Upper lobe of left lung (tissue), 6 donors: ENCODE measurements around the gene NFAT5. TPM values are rescaled to one million over a fixed set of nuclear protein-coding genes. Genes with fewer than 3 reads are reported as not detected.
"Not testable (repeated sequence)": the region's sequence is repeated elsewhere in the genome, so short reads cannot be mapped to it uniquely, and the experiment has no call there.

Source experiments
- ATAC-seq, 2 donors: fragments of 200-7000 bp; cut with Tn5 transposase; one replicate each; pipeline ENCODE4 v1.9.1; 2022; ENCODE audit warnings: mild to moderate bottlenecking in 2 of 2, moderate library complexity in 2 of 2; ENCODE audit not compliant: low FRiP score in 2 of 2
- DNase-seq, 2 donors: peaks; one replicate each; pipeline ENCODE4 v3.0.0-alpha.2; 2019 to 2020
- H3K27ac ChIP-seq, 4 donors: fragments of 200-600 bp; sonication (generic); one replicate each; pipeline ENCODE4 v1.5.1; 2016 to 2019
- H3K27me3 ChIP-seq, 4 donors: fragments of 200-600 bp; sonication (generic); one replicate each; pipeline ENCODE4 v1.5.1; 2017 to 2019
- H3K36me3 ChIP-seq, 4 donors: fragments of 200-600 bp; sonication (generic); one replicate each; pipeline ENCODE4 v1.5.1; 2016 to 2019
- H3K4me1 ChIP-seq, 4 donors: fragments of 200-600 bp; sonication (generic); one replicate each; pipeline ENCODE4 v1.5.1; 2018 to 2019
- H3K4me3 ChIP-seq, 4 donors: fragments of 200-600 bp; sonication (generic); one replicate each; pipeline ENCODE4 v1.5.1; 2017 to 2019; ENCODE audit warnings: mild to moderate bottlenecking in 2 of 4, moderate library complexity in 1 of 4
- H3K9me3 ChIP-seq, 4 donors: fragments of 200-600 bp; sonication (generic); one replicate each; pipeline ENCODE4 v1.5.1; 2018 to 2019
- EP300 ChIP-seq, 4 donors: sonication (generic); formaldehyde crosslinking; IDR thresholded peaks; one replicate each; pipeline ENCODE4 v1.5.1; 2017; ENCODE audit warnings: antibody characterized with exemption in 4 of 4, control low read depth in 2 of 4
- POLR2A ChIP-seq, 4 donors: fragments of 450-650 bp; IDR thresholded peaks; one replicate each; pipeline ENCODE4 v1.5.1; 2016 to 2017; ENCODE audit warnings: antibody characterized with exemption in 4 of 4, mild to moderate bottlenecking in 2 of 4
- POLR2AphosphoS5 ChIP-seq, 2 donors: sonication (generic); formaldehyde crosslinking; IDR thresholded peaks; one replicate each; pipeline ENCODE4 v1.5.1; 2017; ENCODE audit warnings: antibody characterized with exemption in 2 of 2
- WGBS, 2 donors: methylation state at CpG; one replicate each; pipeline ENCODE4 v1.1.5; 2017 to 2018; 5-methylcytosine and 5-hydroxymethylcytosine counted together
- total RNA-seq, 6 donors: library from RNA; depleted of rRNA in 4 of 6; stranded (reverse); fragments of >200 nt in 4 of 6; gene quantifications; one replicate each; pipeline versions ENCODE4 v1.1.0 to v1.2.1, GENCODE V29; 2016 to 2021
- TF ChIP-seq, protein P1 (sequence below), 6 experiments: fragments of 450-650 bp in 4 of 6; fragments of 200-600 bp in 2 of 6; sonication (generic) in 2 of 6; IDR thresholded peaks; one replicate each; pipeline ENCODE4 v1.5.1; 2016 to 2019; ENCODE audit warnings: antibody characterized with exemption in 6 of 6
- donor health status: DM: no; HTN: no; CAD: no; lungs with moderate emphysema.
- donor health status: DM: no; HTN: yes; CAD: no; lungs with severe emphysema.

Gene NFAT5
- total RNA-seq, 6 donors from 2014 or later, result 36.0 to 80.7 (median 50.4) TPM

DNA sequence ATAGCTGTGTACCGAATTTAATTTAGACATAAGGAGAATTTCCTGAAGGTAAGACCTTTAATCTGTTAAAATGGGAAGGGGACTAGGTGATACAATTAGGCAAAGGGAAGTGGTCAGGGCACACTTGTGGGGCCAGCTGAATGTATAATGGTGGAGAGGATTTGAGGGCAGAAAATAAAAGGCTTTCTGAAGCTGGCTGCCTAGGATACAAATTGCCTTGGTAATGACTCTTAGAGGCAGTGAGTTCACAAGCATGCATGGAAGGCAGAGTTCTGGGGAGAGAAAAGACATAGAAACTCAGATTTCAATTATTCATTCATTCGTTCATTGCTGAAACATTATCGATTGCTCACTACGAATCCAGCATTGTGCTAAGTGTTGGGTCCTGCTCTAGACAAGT lies 12.4 kb upstream of the NFAT5 start:
- 77 to 80% methylated on average over 4 of the region's 4 CpGs for WGBS, 2 donors

DNA sequence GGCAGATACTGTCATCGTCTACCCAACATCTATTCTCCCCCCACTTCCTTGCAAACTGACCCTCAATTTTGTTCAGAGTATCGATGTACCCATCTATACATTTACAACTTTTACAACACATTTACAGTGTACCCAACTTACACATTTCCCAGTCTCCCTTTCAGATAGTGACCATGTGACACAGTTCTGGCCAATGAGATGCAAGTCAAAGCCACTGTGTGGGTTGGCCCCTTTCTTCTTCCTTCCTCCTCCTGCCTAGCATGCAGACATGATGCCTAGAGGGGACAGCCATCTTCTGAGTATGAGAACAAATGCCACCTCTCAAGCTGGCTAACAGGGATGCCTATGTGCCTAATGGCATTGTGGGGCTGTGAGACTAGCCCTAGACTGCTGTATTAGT lies 11.3 kb upstream of the NFAT5 start:
- Histone ChIP-seq H3K9me3 (no peaks in the 10 kb centered on the region), H3K4me3 (no peak overlapping the region), H3K27ac (no peak overlapping the region), H3K4me1 (no peaks in the 10 kb centered on the region), H3K36me3 (no peaks in the 10 kb centered on the region), H3K27me3 (no peaks in the 10 kb centered on the region)
- WGBS, 2 donors, result 96% methylated on average over 2 of the region's 2 CpGs
- ATAC-seq (no peak), DNase-seq (no peak)
- no peak for TF ChIP-seq POLR2AphosphoS5 (IDR thresholded peaks at IDR 0.05)
- TF ChIP-seq POLR2A (IDR thresholded peaks at IDR 0.05), result no peak
- TF ChIP-seq EP300 (IDR thresholded peaks at IDR 0.05), result no peak
- TF ChIP-seq, protein P1, sequence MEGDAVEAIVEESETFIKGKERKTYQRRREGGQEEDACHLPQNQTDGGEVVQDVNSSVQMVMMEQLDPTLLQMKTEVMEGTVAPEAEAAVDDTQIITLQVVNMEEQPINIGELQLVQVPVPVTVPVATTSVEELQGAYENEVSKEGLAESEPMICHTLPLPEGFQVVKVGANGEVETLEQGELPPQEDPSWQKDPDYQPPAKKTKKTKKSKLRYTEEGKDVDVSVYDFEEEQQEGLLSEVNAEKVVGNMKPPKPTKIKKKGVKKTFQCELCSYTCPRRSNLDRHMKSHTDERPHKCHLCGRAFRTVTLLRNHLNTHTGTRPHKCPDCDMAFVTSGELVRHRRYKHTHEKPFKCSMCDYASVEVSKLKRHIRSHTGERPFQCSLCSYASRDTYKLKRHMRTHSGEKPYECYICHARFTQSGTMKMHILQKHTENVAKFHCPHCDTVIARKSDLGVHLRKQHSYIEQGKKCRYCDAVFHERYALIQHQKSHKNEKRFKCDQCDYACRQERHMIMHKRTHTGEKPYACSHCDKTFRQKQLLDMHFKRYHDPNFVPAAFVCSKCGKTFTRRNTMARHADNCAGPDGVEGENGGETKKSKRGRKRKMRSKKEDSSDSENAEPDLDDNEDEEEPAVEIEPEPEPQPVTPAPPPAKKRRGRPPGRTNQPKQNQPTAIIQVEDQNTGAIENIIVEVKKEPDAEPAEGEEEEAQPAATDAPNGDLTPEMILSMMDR (IDR thresholded peaks at IDR 0.05), result no peak

More for the DNA sequence above, 12.4 kb upstream of the NFAT5 start:
- no peak for DNase-seq
- no peak for TF ChIP-seq POLR2A (IDR thresholded peaks at IDR 0.05)
- no peak for TF ChIP-seq EP300 (IDR thresholded peaks at IDR 0.05)
- no peak for TF ChIP-seq POLR2AphosphoS5 (IDR thresholded peaks at IDR 0.05)
- TF ChIP-seq, protein P1 (IDR thresholded peaks at IDR 0.05), result no peak
- no peaks in the 10 kb centered on the region for H3K27me3 ChIP-seq
- H3K4me3 ChIP-seq, result no peak overlapping the region
- H3K9me3 ChIP-seq, result no peaks in the 10 kb centered on the region
- no peaks in the 10 kb centered on the region for H3K4me1 ChIP-seq
- H3K27ac ChIP-seq, result no peak overlapping the region
- no peaks in the 10 kb centered on the region for H3K36me3 ChIP-seq
- ATAC-seq, result no peak

DNA sequence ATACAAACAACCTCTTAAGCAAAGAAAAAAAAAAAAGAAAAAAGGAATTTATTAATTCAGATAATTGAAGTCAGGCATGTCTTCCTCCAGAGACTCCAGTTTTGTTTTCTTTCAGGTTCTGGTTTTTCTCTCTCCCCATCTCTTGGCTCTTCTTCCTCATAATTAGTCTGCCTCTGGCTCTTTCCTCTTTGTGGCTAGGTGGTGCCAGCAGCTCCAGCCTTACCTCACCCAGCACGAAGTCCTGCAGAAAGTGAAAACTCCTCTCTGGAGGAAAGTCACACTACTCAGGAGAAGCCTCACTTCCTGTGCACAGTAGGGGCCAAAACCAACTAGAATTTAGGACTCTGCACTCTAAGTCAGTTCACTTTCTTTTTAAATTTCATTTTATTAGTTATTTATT lies 10.3 kb upstream of the NFAT5 start:
- H3K36me3 ChIP-seq, result no peaks in the 10 kb centered on the region
- no peaks in the 10 kb centered on the region for H3K9me3 ChIP-seq
- TF ChIP-seq, protein P1 (IDR thresholded peaks at IDR 0.05), result no peak
- TF ChIP-seq POLR2A (IDR thresholded peaks at IDR 0.05), result no peak
- TF ChIP-seq POLR2AphosphoS5 (IDR thresholded peaks at IDR 0.05), result no peak
- TF ChIP-seq EP300 (IDR thresholded peaks at IDR 0.05), result no peak
- no peak overlapping the region for H3K4me3 ChIP-seq
- ATAC-seq, result peak in 1 of 2 donors; percentile 17
- WGBS, 2 donors, result 53 to 59% methylated on average over 1 of the region's 1 CpG
- no peak overlapping the region for H3K27ac ChIP-seq
- DNase-seq, result no peak
- H3K4me1 ChIP-seq, result no peaks in the 10 kb centered on the region
- H3K27me3 ChIP-seq, result no peaks in the 10 kb centered on the region

DNA sequence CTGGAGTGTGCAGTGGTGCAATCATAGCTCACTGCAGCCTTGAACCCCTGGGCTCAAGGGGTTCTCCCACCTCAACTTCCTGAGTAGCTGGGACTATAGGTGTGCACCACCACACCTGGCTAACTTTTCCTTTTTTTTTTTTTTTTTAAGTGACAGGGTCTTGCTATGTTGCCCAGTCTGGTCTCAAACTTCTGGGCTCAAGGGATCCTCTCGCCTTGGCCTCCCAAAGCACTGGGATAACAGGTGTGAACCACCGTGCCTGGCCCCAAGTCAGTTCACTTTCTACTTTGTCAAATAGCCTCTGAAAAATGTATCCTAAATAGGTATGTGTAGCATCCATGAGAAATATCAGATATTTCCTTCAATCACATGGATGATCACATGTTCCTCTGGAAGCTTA lies 9.9 kb upstream of the NFAT5 start:
- H3K27ac ChIP-seq, result no peak overlapping the region
- H3K27me3 ChIP-seq, result no peaks in the 10 kb centered on the region
- 97 to 100% methylated on average over 2 of the region's 2 CpGs for WGBS, 2 donors
- DNase-seq (no peak), ATAC-seq (no peak)
- H3K4me3 ChIP-seq, result no peak overlapping the region
- H3K9me3 ChIP-seq, result no peaks in the 10 kb centered on the region
- TF ChIP-seq POLR2A (IDR thresholded peaks at IDR 0.05) (no peak), EP300 (IDR thresholded peaks at IDR 0.05) (no peak), POLR2AphosphoS5 (IDR thresholded peaks at IDR 0.05) (no peak)
- TF ChIP-seq, protein P1 (IDR thresholded peaks at IDR 0.05), result no peak
- no peaks in the 10 kb centered on the region for H3K36me3 ChIP-seq
- no peaks in the 10 kb centered on the region for H3K4me1 ChIP-seq

DNA sequence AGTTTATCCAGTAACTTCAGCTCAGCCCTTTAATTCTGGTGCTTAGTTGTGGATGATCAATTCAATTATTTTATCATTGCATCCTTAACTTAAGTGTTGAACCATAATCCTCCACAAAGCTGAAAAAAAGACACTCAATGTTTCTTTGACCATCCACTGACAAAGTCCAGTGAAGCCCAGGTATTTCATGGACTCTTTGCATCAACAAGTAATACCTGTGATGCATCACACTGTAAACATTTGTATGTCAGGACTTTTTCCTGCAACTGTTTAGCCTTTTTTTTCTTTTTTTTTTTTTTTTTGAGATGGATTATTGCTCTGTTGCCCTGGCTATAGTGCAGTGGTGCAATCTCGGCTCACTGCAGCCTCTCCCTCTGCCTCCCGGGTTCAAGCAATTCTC lies 6.6 kb upstream of the NFAT5 start:
- no peak for ATAC-seq
- no peaks in the 10 kb centered on the region for H3K9me3 ChIP-seq

DNA sequence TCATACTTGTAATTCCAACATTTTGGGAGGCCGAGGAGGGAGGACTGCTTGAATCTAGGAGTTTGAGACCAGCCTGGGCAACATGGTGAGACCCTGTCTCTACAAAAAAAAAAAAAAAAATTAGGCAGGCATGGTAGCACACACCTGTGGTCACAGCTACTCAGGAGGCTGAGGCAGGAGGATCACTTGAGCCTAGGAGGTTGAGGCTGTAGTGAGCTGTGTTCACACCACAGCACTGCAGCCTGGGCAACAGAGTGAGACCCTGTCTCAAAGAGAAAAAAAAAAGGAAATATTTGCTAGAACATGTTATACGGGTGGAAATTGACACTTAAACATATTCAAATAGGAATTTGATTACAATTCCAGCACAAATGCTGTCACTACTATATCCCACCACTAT lies 4.4 kb upstream of the NFAT5 start:
- H3K4me1 ChIP-seq, result peaks cover 12 to 17% (median 13%) of the 10 kb centered on the region in 4 donors
- not testable (repeated sequence) for H3K27ac ChIP-seq, H3K4me3 ChIP-seq, DNase-seq, H3K27me3 ChIP-seq, ATAC-seq, H3K36me3 ChIP-seq, H3K9me3 ChIP-seq
- WGBS, 2 donors, result 81 to 86% methylated on average over 2 of the region's 2 CpGs

More for the DNA sequence above, 6.6 kb upstream of the NFAT5 start:
- Histone ChIP-seq H3K27ac (no peak overlapping the region), H3K27me3 (no peaks in the 10 kb centered on the region), H3K4me1 (peaks cover 5 to 9% (median 6%) of the 10 kb centered on the region in 4 donors), H3K36me3 (no peaks in the 10 kb centered on the region), H3K4me3 (no peak overlapping the region)
- TF ChIP-seq, protein P1 (IDR thresholded peaks at IDR 0.05), result no peak
- TF ChIP-seq POLR2AphosphoS5 (IDR thresholded peaks at IDR 0.05) (no peak), POLR2A (IDR thresholded peaks at IDR 0.05) (no peak), EP300 (IDR thresholded peaks at IDR 0.05) (no peak)
- WGBS, 2 donors, result 92 to 100% methylated on average over 2 of the region's 2 CpGs
- no peak for DNase-seq
